ENCODE data around the gene INCENP. TPM values are rescaled to one million over a fixed set of nuclear protein-coding genes. Genes with fewer than 3 reads are reported as not detected.

INCENP gene
- total RNA-seq, 1 donor = 47.5 TPM

DNA sequence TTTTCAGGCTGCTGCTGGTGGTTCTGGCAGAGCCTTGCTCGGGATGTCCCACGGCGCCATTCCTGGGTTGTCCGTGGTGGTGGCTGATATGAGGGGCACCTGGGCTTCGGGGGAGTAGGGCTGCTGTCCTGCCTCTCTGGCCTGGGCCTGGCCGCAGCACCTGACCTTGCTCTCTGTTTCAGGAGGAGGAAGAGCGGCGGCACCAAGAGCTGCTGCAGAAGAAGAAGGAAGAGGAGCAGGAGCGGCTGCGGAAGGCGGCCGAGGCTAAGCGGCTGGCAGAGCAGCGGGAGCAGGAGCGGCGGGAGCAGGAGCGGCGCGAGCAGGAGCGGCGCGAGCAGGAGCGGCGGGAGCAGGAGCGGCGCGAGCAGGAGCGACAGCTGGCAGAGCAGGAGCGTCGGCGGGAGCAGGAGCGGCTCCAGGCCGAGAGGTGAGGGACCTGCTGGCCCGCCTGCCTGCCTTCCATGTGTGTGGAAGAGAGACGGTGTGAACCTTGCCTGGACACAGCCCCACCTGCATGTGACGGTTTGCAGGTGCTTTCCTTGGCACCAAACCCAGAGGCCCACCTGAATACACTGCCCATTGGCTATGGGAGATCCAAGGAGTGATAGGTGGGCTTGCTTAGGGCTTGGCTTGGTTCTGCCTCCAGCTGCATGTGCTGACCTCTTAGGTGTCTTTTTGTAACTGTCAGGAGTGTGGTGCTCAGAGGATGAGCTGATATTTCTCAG, 22.8 kb downstream of the INCENP start:
- TF ChIP-seq, protein P1, sequence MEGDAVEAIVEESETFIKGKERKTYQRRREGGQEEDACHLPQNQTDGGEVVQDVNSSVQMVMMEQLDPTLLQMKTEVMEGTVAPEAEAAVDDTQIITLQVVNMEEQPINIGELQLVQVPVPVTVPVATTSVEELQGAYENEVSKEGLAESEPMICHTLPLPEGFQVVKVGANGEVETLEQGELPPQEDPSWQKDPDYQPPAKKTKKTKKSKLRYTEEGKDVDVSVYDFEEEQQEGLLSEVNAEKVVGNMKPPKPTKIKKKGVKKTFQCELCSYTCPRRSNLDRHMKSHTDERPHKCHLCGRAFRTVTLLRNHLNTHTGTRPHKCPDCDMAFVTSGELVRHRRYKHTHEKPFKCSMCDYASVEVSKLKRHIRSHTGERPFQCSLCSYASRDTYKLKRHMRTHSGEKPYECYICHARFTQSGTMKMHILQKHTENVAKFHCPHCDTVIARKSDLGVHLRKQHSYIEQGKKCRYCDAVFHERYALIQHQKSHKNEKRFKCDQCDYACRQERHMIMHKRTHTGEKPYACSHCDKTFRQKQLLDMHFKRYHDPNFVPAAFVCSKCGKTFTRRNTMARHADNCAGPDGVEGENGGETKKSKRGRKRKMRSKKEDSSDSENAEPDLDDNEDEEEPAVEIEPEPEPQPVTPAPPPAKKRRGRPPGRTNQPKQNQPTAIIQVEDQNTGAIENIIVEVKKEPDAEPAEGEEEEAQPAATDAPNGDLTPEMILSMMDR (IDR thresholded peaks at IDR 0.05; ENCODE audit: insufficient read depth, low read length) = no peak
- H3K4me3 ChIP-seq (ENCODE audit: low read depth, low read length) = no peak overlapping the region
- no peak for DNase-seq (ENCODE audit: low read depth)

DNA sequence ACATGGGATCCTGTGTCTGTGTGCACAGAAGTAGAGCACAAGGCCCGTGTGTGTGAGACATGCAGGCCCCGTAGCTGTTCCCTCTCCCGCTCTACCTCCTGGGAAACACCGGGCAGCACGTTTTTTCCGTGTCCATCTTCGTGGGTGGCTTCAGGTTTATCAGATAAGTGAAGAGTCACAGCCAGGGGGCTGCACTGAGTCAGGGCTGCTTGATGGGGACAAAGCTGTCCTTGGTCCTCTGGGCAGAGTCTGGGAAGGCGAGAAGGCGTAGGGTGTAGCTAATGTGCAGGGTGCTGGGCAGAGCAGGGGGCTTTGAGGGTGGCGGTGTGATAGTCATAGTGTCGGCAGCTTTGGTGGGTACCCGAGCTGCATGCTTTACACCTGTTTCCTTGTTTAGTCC, 23.7 kb downstream of the INCENP start:
- no peak overlapping the region for H3K4me3 ChIP-seq (ENCODE audit: low read depth, low read length)
- DNase-seq (ENCODE audit: low read depth) = no peak
- TF ChIP-seq, protein P1 (IDR thresholded peaks at IDR 0.05; ENCODE audit: insufficient read depth, low read length) = no peak

DNA sequence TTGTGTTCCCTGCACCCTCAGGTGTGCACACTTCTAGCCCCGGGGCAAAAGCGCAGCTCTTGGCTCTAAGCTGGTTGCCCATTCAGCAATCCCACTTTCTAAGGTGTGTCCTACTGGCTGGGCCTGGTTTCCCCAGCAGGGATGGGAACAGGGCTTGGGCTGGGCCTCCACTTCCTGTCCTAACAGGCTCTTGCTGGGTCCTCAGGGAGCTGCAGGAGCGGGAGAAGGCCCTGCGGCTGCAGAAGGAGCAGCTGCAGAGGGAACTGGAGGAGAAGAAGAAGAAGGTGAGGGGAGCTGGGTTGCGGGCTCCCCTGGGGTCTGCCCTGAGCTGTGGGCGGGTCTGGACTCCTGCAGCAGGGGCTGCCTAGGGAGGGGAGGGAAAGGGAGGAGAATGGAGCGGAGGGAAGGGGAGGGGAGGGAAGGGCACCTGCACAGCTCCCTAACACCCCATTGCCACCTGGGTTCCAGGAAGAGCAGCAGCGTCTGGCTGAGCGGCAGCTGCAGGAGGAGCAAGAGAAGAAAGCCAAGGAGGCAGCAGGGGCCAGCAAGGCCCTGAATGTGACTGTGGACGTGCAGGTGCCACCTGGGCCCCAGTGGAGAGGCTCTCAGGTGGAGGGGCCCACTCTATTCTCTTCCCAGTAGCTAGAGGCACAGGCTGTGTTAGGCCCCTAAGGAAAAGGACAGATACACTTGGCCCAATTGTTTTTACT, 24.6 kb downstream of the INCENP start:
- no peak overlapping the region for H3K4me3 ChIP-seq (ENCODE audit: low read depth, low read length)
- DNase-seq (ENCODE audit: low read depth) = no peak

DNA sequence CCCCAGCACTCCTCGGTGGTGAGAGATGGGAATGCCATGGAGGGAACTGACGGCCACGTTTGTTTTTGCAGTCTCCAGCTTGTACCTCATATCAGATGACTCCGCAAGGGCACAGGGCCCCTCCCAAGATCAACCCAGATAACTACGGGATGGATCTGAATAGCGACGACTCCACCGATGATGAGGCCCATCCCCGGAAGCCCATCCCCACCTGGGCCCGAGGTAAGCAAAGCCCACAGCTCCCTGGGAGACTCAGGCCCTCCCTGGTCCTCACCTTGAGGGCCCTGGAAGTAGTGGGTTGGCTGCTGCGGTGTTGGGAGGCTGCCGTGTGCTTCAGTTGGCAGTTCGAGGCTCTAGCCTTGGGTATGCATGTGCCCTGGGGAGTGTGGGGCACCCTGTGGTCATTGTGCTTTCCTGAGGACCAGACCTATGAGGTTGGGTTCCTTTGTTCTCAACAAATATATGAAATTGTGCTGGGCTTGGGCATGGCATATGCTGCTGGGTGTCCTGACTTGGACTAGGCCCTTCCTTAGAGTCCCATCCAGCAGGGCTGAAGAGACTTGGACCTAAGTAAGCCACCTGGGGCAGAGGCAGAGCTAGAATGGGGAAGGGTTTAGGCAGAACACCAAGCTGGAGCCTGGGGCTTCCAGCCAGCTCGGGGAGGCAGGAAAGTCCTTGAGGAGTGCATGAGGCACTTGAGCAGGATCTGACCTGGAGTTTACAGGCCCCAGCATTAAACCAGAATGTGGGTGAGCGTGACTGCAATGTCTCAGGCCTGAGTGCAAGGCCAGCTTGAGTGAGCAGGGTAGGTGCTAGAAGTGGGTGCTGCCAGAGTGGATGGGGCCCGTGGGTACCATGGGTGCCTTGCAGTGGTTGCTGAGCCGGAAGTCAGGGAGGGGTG, 26.4 kb downstream of the INCENP start:
- no peak overlapping the region for H3K4me3 ChIP-seq (ENCODE audit: low read depth, low read length)
- TF ChIP-seq, protein P1 (IDR thresholded peaks at IDR 0.05; ENCODE audit: insufficient read depth, low read length) = no peak
- DNase-seq (ENCODE audit: low read depth) = no peak

More for the DNA sequence above, 24.6 kb downstream of the INCENP start:
- TF ChIP-seq, protein P1 (IDR thresholded peaks at IDR 0.05; ENCODE audit: insufficient read depth, low read length) = no peak

DNA sequence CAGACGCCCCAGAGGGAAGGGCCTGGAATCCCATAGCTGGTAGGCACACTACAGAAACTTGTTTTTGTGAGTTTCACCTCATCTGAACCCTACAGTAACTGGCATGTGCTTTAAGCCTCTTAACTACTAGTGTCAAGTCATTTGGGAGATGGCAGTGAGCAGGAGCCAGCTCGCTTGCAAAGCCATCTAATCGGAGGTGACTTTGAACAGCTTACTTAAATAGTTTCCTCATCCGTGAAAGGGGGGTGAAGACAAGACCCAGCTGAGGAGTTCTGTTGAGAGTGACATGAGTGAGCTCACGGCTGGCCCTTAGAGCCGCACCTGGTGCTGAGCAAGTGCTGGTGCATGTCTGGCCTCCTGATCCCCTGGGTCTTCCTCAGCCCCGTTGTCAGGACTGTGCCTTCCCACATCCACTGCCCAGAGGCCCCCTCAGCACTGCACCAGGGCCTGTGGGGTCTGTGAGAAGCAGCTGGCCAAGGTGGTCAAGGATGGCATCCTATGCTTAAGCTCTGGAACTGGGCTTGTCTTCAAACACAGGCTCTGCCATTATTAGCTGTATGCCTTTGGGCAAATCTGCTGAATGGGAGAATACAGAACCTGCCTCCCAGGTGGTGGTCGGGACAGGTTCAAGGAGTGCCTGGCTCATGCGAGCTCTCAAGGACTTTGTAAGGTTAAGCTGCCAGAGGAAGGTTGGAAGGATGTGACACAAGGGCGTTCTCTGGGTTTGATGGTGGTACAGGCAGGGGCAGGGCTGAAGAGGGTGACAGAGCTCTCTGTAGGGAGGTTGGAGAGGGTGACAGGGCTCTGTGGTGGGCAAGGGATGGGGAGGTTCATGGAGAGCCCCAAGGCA, 27.3 kb downstream of the INCENP start:
- DNase-seq (ENCODE audit: low read depth) = no peak
- TF ChIP-seq, protein P1 (IDR thresholded peaks at IDR 0.05; ENCODE audit: insufficient read depth, low read length) = no peak

DNA sequence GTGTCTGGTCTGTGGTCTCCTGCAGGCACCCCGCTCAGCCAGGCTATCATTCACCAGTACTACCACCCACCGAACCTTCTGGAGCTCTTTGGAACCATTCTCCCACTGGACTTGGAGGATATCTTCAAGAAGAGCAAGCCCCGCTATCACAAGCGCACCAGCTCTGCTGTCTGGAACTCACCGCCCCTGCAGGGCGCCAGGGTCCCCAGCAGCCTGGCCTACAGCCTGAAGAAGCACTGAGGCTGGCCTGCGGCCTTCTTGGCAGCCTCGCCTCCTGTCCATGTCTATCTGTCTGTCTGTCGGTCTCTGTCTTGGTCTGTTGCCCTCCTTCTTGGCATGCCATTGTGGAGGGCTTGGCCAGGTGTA, 27.9 kb downstream of the INCENP start:
- no peak overlapping the region for H3K4me3 ChIP-seq (ENCODE audit: low read depth, low read length)

More for the DNA sequence above, 27.3 kb downstream of the INCENP start:
- H3K4me3 ChIP-seq (ENCODE audit: low read depth, low read length) = no peak overlapping the region

More for the DNA sequence above, 27.9 kb downstream of the INCENP start:
- TF ChIP-seq, protein P1 (IDR thresholded peaks at IDR 0.05; ENCODE audit: insufficient read depth, low read length) = no peak
- no peak for DNase-seq (ENCODE audit: low read depth)
